Liver (tissue), 3 donors: ENCODE results near the gene USP17L17.
"Not testable (repeated sequence)": the region's sequence is repeated elsewhere in the genome, so short reads cannot be mapped to it uniquely, and the experiment has no call there.

Experiments
- CTCF ChIP-seq: fragments of 150-350 bp; IDR thresholded peaks from 2 replicates; pipeline ENCODE4 v1.5.1; 2017; ENCODE audit warnings: improper control_type of control experiment, low read depth, low read length; ENCODE audit not compliant: missing input control
- EGR1 ChIP-seq, 2 donors: IDR thresholded peaks; 2 replicates each; pipeline ENCODE4 v1.6.1; 2016 to 2018; ENCODE audit warnings: antibody characterized with exemption in 2 of 2, low read depth in 2 of 2
- FOXA1 ChIP-seq: IDR thresholded peaks from 2 replicates; pipeline ENCODE4 v1.6.1; 2016; ENCODE audit warnings: antibody characterized with exemption
- GABPA ChIP-seq, 2 donors: IDR thresholded peaks in 1 of 2; conservative IDR thresholded peaks in 1 of 2; 2 replicates each; pipeline ENCODE4 v1.6.1; 2016; ENCODE audit warnings: antibody characterized with exemption in 2 of 2, mild to moderate bottlenecking in 1 of 2, moderate library complexity in 1 of 2
- MAX ChIP-seq: IDR thresholded peaks from 2 replicates; pipeline ENCODE4 v1.6.1; 2016; ENCODE audit warnings: antibody characterized with exemption
- NR2F2 ChIP-seq: IDR thresholded peaks from 2 replicates; pipeline ENCODE4 v1.6.1; 2016; ENCODE audit warnings: antibody characterized with exemption
- RAD21 ChIP-seq, 2 donors: IDR thresholded peaks; 2 replicates each; pipeline ENCODE4 v1.6.1; 2016; ENCODE audit warnings: antibody characterized with exemption in 2 of 2, mild to moderate bottlenecking in 2 of 2
- SP1 ChIP-seq: IDR thresholded peaks from 2 replicates; pipeline ENCODE4 v1.6.1; 2018; ENCODE audit warnings: antibody characterized with exemption, mild to moderate bottlenecking
- TAF1 ChIP-seq: conservative IDR thresholded peaks from 2 replicates; pipeline ENCODE4 v1.6.1; 2016; ENCODE audit warnings: antibody characterized with exemption, mild to moderate bottlenecking
- YY1 ChIP-seq: IDR thresholded peaks from 2 replicates; pipeline ENCODE4 v1.6.1; 2016; ENCODE audit warnings: antibody characterized with exemption, mild to moderate bottlenecking
- TF ChIP-seq, protein P1 (sequence below): IDR thresholded peaks from 2 replicates; pipeline ENCODE4 v1.6.1; 2016; ENCODE audit warnings: antibody characterized with exemption, mild to moderate bottlenecking
- donor health status: healthy.
- donor health status: healthy.

GRCh38 chr4:9271719-9272118, 28.0 kb downstream of the USP17L17 start:
- not testable (repeated sequence) for TF ChIP-seq CTCF; MAX; FOXA1; YY1; NR2F2; RAD21 (IDR thresholded peaks at IDR 0.05); EGR1 (IDR thresholded peaks at IDR 0.05; ENCODE audit: low read depth in 2 of 2); SP1; TAF1; GABPA (IDR thresholded peaks at IDR 0.05 in 1 of 2, conservative IDR thresholded peaks at IDR 0.05 in 1 of 2)
- TF ChIP-seq, protein P1, sequence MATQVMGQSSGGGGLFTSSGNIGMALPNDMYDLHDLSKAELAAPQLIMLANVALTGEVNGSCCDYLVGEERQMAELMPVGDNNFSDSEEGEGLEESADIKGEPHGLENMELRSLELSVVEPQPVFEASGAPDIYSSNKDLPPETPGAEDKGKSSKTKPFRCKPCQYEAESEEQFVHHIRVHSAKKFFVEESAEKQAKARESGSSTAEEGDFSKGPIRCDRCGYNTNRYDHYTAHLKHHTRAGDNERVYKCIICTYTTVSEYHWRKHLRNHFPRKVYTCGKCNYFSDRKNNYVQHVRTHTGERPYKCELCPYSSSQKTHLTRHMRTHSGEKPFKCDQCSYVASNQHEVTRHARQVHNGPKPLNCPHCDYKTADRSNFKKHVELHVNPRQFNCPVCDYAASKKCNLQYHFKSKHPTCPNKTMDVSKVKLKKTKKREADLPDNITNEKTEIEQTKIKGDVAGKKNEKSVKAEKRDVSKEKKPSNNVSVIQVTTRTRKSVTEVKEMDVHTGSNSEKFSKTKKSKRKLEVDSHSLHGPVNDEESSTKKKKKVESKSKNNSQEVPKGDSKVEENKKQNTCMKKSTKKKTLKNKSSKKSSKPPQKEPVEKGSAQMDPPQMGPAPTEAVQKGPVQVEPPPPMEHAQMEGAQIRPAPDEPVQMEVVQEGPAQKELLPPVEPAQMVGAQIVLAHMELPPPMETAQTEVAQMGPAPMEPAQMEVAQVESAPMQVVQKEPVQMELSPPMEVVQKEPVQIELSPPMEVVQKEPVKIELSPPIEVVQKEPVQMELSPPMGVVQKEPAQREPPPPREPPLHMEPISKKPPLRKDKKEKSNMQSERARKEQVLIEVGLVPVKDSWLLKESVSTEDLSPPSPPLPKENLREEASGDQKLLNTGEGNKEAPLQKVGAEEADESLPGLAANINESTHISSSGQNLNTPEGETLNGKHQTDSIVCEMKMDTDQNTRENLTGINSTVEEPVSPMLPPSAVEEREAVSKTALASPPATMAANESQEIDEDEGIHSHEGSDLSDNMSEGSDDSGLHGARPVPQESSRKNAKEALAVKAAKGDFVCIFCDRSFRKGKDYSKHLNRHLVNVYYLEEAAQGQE: not testable (repeated sequence)
